ENCODE measurements around the gene GMPR.
A peak's percentile ranks its signal among the peaks of the same experiment; 100 is the strongest.

Gene GMPR

GRCh38 chr6:16301511-16301910 is 63.1 kb downstream of the GMPR start:
- no peak for DNase-seq (ENCODE audit: low read depth in 2 of 2)

GRCh38 chr6:16302721-16303552 is 64.5 kb downstream of the GMPR start:
- no peak for DNase-seq (ENCODE audit: low read depth in 2 of 2)

- peak; percentile 25 to 27 for DNase-seq (ENCODE audit: low read depth in 2 of 2)
Measured at GRCh38 chr6:16305246-16305725, 66.9 kb downstream of the GMPR start.

GRCh38 chr6:16305788-16306187 is 67.4 kb downstream of the GMPR start:
- no peak for DNase-seq (ENCODE audit: low read depth in 2 of 2)

GRCh38 chr6:16306334-16306733 is 67.9 kb downstream of the GMPR start:
- DNase-seq (ENCODE audit: low read depth in 2 of 2), result no peak

GRCh38 chr6:16311763-16312162 is 73.4 kb downstream of the GMPR start:
- no peak for DNase-seq (ENCODE audit: low read depth in 2 of 2)

- no peak for DNase-seq (ENCODE audit: low read depth in 2 of 2)
Measured at GRCh38 chr6:16313732-16314131, 75.3 kb downstream of the GMPR start.

GRCh38 chr6:16314296-16314695 is 75.9 kb downstream of the GMPR start:
- no peak for DNase-seq (ENCODE audit: low read depth in 2 of 2)

GRCh38 chr6:16316741-16317251 is 78.4 kb downstream of the GMPR start:
- peak in 1 of 2 donors; percentile 40 for DNase-seq (ENCODE audit: low read depth in 2 of 2)

- no peak for DNase-seq (ENCODE audit: low read depth in 2 of 2)
Measured at GRCh38 chr6:16318538-16318937, 80.2 kb downstream of the GMPR start.

- DNase-seq (ENCODE audit: low read depth in 2 of 2), result no peak
Measured at GRCh38 chr6:16318953-16319720, 80.8 kb downstream of the GMPR start.

- DNase-seq (ENCODE audit: low read depth in 2 of 2), result peak; percentile 34 to 50
Measured at GRCh38 chr6:16319813-16320532, 81.6 kb downstream of the GMPR start.

GRCh38 chr6:16320533-16321340 is 82.3 kb downstream of the GMPR start:
- no peak for DNase-seq (ENCODE audit: low read depth in 2 of 2)

GRCh38 chr6:16321341-16321710 is 82.9 kb downstream of the GMPR start:
- no peak for DNase-seq (ENCODE audit: low read depth in 2 of 2)

- DNase-seq (ENCODE audit: low read depth in 2 of 2), result no peak
Measured at GRCh38 chr6:16321826-16322225, 83.4 kb downstream of the GMPR start.

- peak; percentile 64 to 70 for DNase-seq (ENCODE audit: low read depth in 2 of 2)
Measured at GRCh38 chr6:16322666-16323312, 84.4 kb downstream of the GMPR start.

GRCh38 chr6:16324184-16324583 is 85.8 kb downstream of the GMPR start:
- no peak for DNase-seq (ENCODE audit: low read depth in 2 of 2)

- DNase-seq (ENCODE audit: low read depth in 2 of 2), result no peak
Measured at GRCh38 chr6:16324606-16325225, 86.3 kb downstream of the GMPR start.

- no peak for DNase-seq (ENCODE audit: low read depth in 2 of 2)
Measured at GRCh38 chr6:16326531-16326930, 88.1 kb downstream of the GMPR start.

Measured in stimulated activated CD8-positive, alpha-beta memory T cell treated with anti-CD3 and anti-CD28 coated beads, Interleukin-15, amount 100 ng/mL, for 48 hours (primary cell).